PFSK-1 (cell line): ENCODE results near the gene CAMKMT.

ENCODE experiments used
- POLR2AphosphoS5 ChIP-seq: IDR thresholded peaks from 2 replicates; pipeline ENCODE4 v1.6.1; 2012; ENCODE audit warnings: low read depth, mild to moderate bottlenecking, control low read depth, low read length, moderate library complexity
- SIN3A ChIP-seq: IDR thresholded peaks from 2 replicates; pipeline ENCODE4 v1.6.1; 2012; ENCODE audit warnings: mild to moderate bottlenecking, low read length, moderate library complexity, borderline replicate concordance; ENCODE audit not compliant: insufficient read depth
- TAF1 ChIP-seq: IDR thresholded peaks from 2 replicates; pipeline ENCODE4 v1.6.1; 2012; ENCODE audit warnings: low read length, control low read depth, borderline replicate concordance; ENCODE audit not compliant: insufficient read depth

- TF ChIP-seq TAF1 (no peak), SIN3A (no peak), POLR2AphosphoS5 (no peak)
These were observed 356.7 kb downstream of the CAMKMT start for GRCh38 chr2:44718431-44718830.
